ENCODE measurements around the gene TOMM40.

- TF ChIP-seq EZH2 (IDR thresholded peaks at IDR 0.05; ENCODE audit: low read depth), result no peak
- TF ChIP-seq CTCF (conservative IDR thresholded peaks at IDR 0.05), result no peak
Measured at GRCh38 chr19:44851427-44851826, 39.6 kb upstream of the TOMM40 start.

All from PC-9 (cell line).